ENCODE data around the gene UCK2.

UCK2 gene

GRCh38 chr1:165834229-165834628, 6.8 kb downstream of the UCK2 start:
- DNase-seq (ENCODE audit: low read depth, low spot score): no peak

- no peak for DNase-seq (ENCODE audit: low read depth, low spot score)
Measured at GRCh38 chr1:165834881-165835280, 7.5 kb downstream of the UCK2 start.

- no peak for DNase-seq (ENCODE audit: low read depth, low spot score)
Measured at GRCh38 chr1:165836664-165837482, 9.5 kb downstream of the UCK2 start.

- no peak for DNase-seq (ENCODE audit: low read depth, low spot score)
Measured at GRCh38 chr1:165837838-165838364, 10.5 kb downstream of the UCK2 start.

- DNase-seq (ENCODE audit: low read depth, low spot score): no peak
Measured at GRCh38 chr1:165840423-165840822, 13.0 kb downstream of the UCK2 start.

- no peak for DNase-seq (ENCODE audit: low read depth, low spot score)
Measured at GRCh38 chr1:165841582-165842017, 14.2 kb downstream of the UCK2 start.

GRCh38 chr1:165842023-165842670, 14.7 kb downstream of the UCK2 start:
- DNase-seq (ENCODE audit: low read depth, low spot score): no peak

- no peak for DNase-seq (ENCODE audit: low read depth, low spot score)
Measured at GRCh38 chr1:165842671-165843129, 15.3 kb downstream of the UCK2 start.

- DNase-seq (ENCODE audit: low read depth, low spot score): no peak
Measured at GRCh38 chr1:165843304-165843703, 15.9 kb downstream of the UCK2 start.

- DNase-seq (ENCODE audit: low read depth, low spot score): no peak
Measured at GRCh38 chr1:165844114-165844798, 16.8 kb downstream of the UCK2 start.

- no peak for DNase-seq (ENCODE audit: low read depth, low spot score)
Measured at GRCh38 chr1:165844933-165845332, 17.5 kb downstream of the UCK2 start.

- no peak for DNase-seq (ENCODE audit: low read depth, low spot score)
Measured at GRCh38 chr1:165845569-165845968, 18.2 kb downstream of the UCK2 start.

- DNase-seq (ENCODE audit: low read depth, low spot score): no peak
Measured at GRCh38 chr1:165845992-165846748, 18.8 kb downstream of the UCK2 start.

GRCh38 chr1:165847486-165847885, 20.1 kb downstream of the UCK2 start:
- DNase-seq (ENCODE audit: low read depth, low spot score): no peak

GRCh38 chr1:165849353-165850133, 22.1 kb downstream of the UCK2 start:
- DNase-seq (ENCODE audit: low read depth, low spot score): no peak

GRCh38 chr1:165851034-165851658, 23.7 kb downstream of the UCK2 start:
- DNase-seq (ENCODE audit: low read depth, low spot score): no peak

- no peak for DNase-seq (ENCODE audit: low read depth, low spot score)
Measured at GRCh38 chr1:165852871-165853270, 25.5 kb downstream of the UCK2 start.

- no peak for DNase-seq (ENCODE audit: low read depth, low spot score)
Measured at GRCh38 chr1:165853528-165854075, 26.2 kb downstream of the UCK2 start.

- DNase-seq (ENCODE audit: low read depth, low spot score): no peak
Measured at GRCh38 chr1:165854101-165854845, 26.9 kb downstream of the UCK2 start.

All from brain pericyte (primary cell).